Left lobe of liver (tissue), 2 donors: ENCODE data around the gene DPM2. TPM values are rescaled to one million over a fixed set of nuclear protein-coding genes. Genes with fewer than 3 reads are reported as not detected.
A peak's percentile ranks its signal among the peaks of the same experiment; 100 is the strongest.

Experiments used
- ATAC-seq: fragments of 200-7000 bp; cut with Tn5 transposase; one replicate; pipeline ENCODE4 v1.9.1; 2020; ENCODE audit warnings: mild to moderate bottlenecking, moderate library complexity
- DNase-seq: peaks from one replicate; pipeline ENCODE4 v3.0.0-alpha.2; 2020; ENCODE audit warnings: low spot score
- total RNA-seq: library from RNA; stranded (reverse); gene quantifications from one replicate; pipeline ENCODE4 v1.2.1, GENCODE V29; 2021
- donor health status: DM: no; HTN: no; CAD: no; lungs with moderate emphysema.
- donor health status: DM: no; HTN: yes; CAD: no.

Gene DPM2
- total RNA-seq, 1 donor from 2014 or later, result 12.4 TPM

- DNase-seq, result no peak
- no peak for ATAC-seq
These were observed 21.1 kb upstream of the DPM2 start for GRCh38 chr9:127958728-127959127.

DNA sequence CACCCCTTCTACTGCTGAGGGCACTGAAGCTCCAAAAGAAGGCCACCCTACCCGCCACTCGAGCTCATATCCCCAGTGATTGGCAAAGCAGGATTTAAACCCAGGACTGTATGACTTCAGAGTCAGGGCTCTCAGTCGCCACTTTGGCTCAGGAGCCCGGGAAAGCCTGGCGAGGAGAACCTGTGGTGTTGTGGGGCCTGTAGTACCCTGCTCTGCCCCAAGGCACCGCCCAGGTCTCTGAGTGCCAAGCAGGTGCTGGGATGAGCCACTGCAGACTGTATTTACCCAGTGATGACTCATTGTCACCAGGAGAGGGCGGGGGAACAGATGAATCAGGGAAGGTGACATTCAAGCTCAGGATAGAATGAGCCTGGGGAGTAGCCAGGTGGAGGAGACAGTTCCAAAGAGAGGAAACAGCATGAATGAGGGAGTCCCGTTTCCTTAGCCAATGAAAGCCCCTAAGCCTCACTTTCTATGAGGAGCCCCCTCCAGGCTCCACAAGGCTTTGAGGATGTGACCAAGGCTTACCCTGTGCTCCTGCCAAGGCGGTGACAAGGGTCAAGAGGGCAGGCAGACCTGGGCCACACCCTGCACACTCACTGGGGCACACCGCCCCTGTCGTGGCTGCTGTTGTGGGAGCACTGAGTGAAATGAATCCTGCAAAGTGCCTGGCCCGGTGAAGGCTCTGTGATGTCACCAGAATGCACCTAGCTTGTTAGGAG lies 17.8 kb upstream of the DPM2 start:
- peak; percentile 88 for DNase-seq
- ATAC-seq, result peak; percentile 90

GRCh38 chr9:127954831-127955293 lies 17.2 kb upstream of the DPM2 start:
- no peak for ATAC-seq
- no peak for DNase-seq

DNA sequence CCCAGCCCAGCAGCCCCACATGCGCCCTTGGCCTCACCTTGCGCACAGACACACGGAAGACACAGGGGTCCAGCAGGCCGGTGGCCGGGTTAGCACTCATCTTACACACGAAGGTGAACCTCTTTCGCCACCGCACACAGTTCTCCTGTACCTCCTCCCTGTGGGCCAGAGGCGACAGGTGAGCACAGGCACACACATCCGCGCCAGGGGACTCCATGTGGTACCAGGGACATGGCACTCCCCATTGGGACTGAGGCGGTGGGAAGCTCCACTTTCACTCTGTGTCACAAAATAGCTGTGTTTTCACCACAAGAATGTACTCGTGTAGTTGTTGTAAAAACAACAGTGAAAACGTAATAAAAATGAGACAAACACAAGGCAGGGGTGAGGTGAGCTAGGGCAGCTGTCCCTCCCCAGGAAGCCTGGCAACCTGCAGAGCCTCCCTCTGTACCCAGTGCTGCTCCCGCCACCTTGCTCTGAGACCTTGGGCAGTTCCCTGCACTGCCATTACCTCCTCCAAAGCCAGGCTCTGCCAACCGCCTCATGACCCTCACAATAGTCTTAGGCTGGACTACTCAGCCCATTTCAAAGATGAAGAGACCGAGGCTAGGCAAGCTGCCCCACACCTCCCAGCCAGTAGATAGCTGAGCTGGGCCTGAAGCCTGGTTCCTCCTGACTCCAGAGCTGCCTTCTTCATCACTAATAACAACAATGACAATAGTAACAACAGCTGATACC lies 16.3 kb upstream of the DPM2 start:
- no peak for ATAC-seq
- no peak for DNase-seq

DNA sequence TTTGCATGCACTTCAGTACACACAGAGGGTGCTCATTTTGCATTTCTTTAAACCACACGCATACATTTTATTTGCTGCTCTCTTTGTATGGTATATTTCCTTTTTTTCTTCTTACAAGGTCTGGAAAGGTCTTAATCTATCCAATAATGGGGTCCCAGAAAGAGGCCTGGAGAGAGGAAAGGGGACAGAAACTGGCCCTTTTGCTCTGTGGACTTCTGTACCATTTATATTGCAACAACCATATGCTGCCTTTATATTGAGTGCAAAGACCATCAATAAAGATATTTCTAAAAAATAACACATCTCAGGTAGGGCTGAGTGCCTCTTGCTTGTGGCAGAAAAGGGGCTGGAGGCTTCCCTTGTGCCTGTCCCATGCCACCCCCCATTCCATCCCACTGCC lies 15.5 kb upstream of the DPM2 start:
- no peak for DNase-seq
- ATAC-seq, result no peak

- no peak for ATAC-seq
- no peak for DNase-seq
These were observed 13.0 kb upstream of the DPM2 start for GRCh38 chr9:127950513-127951289.

GRCh38 chr9:127949827-127950512 lies 12.3 kb upstream of the DPM2 start:
- DNase-seq (no peak), ATAC-seq (no peak)

- ATAC-seq, result no peak
- no peak for DNase-seq
These were observed 10.4 kb upstream of the DPM2 start for GRCh38 chr9:127947841-127948710.

GRCh38 chr9:127946728-127947127 lies 9.1 kb upstream of the DPM2 start:
- DNase-seq (no peak), ATAC-seq (no peak)

DNA sequence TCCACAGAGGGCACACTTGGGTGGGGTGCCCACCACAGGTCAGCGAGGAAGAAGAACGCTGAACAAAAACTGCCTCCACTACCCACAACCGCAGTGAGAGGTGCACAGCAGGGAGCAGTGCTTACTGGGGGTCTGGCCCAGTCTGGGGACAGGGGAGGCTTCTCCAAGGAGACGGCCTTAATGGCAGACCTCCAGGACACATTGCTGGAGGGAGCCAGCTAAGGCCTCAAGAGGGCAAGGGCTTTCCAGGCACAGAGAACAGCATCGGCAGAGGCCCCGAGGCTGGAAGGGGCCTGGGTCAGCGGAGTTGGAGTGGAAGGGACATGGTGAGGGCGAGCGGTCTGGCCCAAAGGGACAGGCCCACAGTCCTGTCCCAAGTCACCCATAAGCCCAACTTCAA lies 8.3 kb upstream of the DPM2 start:
- no peak for DNase-seq
- ATAC-seq, result no peak

GRCh38 chr9:127945338-127945737 lies 7.7 kb upstream of the DPM2 start:
- no peak for ATAC-seq
- no peak for DNase-seq

DNA sequence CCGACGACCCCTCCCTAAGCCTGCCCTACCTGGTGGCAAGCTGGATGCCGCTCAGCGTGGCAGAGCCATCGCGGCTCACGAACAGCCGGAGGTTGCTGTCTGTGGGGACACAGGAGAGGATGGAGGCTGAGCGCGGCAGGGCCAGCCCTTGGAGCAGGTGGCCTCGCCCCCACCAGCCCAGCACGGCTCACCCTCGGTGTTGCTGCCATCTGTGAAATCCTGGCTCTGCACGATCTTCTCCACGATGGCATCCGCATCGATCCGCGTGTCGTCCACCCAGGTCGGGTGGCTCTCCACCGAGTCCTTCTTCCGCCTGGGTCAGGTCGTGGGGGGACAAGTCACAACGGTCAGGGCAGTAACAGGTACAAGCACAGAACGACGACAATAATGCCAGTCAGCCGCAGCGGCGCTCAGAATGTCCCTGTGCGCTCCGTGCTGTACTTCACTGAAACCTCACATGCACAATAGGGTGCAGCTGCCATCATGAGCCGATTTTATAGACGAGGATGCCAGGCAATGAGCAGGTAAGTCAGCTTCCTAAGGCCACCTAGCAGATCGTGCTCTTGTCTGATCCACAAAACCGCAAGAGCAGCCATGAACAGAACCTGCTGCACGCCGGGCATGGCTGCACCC lies 7.0 kb upstream of the DPM2 start:
- DNase-seq (no peak), ATAC-seq (no peak)

DNA sequence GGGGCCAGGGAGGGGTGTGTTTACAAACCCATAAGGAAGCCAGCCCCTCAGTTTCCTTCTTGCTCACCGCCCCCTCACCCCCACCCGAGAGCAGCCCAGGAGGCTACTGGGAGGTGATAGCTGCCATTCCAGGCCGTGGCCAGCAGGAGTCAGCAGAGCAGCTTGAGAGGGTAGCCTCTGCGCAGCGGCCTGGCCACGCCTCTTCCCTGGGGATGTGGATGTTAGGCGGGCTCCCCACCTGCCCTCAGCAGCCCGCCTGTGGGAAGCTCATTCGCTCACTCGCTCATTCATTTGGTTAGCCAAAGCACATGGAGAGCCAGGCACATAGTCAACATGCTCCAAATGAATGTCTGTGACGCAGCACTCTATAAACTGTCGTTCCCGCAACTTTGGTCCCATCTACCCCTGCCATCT lies 6.1 kb upstream of the DPM2 start:
- ATAC-seq, result peak; percentile 75
- DNase-seq, result peak; percentile 77

DNA sequence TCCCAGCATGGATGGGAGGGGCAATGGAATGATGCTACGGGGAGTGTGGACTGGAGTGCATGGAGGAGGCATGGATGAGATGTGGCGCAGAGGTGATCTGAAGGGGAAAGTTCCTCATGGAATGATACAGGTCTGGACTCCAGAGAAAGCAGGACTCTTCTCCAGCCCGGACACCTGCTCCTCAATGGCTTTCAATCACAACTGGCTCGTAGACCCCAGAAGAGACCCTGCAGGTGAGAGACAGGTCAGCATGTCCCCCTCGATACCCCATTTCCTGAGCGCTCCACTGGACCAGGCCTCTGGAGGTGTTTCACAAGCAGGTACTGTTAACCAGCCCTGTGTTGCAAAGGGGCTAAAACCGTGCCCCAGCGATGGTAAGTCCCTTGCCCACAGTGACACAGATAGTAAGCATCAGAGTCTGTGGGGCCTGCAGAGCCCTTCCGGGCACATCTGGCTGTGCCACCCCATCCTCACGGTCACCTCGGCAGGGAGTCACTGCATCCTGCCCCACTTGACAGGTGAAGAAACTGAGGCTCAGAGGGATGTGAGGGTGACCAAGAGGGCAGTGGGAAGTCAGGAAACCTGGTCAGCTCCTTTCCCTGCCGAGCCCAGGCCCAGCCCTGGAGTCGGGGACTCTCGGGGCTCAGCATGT lies 5.5 kb upstream of the DPM2 start:
- DNase-seq, result no peak
- no peak for ATAC-seq

DNA sequence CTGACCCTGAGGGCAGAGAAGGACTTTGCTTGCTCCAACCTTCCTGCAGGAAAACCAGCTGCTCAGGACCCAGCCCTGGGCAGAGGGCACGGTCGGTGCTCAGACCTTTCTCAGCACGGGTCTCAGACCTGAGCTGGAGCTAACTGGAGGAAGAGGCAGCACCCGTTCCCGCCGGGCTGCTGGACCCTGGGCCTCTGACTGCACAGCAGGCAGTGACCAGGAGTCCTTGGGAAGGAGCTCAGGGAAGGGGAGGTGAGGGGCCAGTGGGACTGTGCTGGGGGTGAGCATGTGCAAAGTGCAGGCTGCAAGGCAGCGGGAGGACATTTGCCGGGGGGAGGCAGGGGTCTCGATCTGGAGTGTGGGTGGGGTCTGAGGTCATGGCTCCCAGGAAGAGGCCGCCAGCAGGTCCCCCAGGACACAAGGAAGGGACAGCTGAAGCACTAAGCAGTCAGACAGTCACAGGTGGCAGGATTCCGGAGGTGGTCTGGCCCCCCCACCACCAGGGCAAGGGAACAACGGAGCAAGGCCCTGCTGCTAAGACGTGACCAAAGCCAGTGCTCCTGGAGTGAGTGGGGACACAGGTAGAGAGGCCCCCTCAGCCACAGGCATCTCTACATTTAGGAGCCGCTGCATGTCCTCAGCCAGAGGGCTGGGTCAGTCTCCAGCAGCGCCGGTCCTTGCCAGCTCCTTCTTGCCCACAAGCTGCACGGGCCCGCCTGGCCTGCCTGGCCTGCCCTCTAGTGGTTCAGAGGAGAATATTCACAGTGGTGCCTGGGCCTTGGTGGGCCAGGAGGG lies 4.8 kb upstream of the DPM2 start:
- ATAC-seq (peak; percentile 45), DNase-seq (no peak)

- ATAC-seq (no peak), DNase-seq (no peak)
These were observed 4.2 kb upstream of the DPM2 start for GRCh38 chr9:127941961-127942215.

- DNase-seq (no peak), ATAC-seq (no peak)
These were observed 3.7 kb upstream of the DPM2 start for GRCh38 chr9:127941062-127941960.

GRCh38 chr9:127940593-127940992 lies 2.9 kb upstream of the DPM2 start:
- DNase-seq (no peak), ATAC-seq (no peak)
